Parathyroid adenoma (tissue), 2 donors: ENCODE measurements around the gene USO1.
"Not testable (repeated sequence)": the region's sequence is repeated elsewhere in the genome, so short reads cannot be mapped to it uniquely, and the experiment has no call there.

Source experiments
- H2AFZ ChIP-seq: fragments of 300-600 bp; sonication (generic); one replicate; pipeline ENCODE4 v1.7.0; 2017; ENCODE audit warnings: antibody characterized with exemption, mild to moderate bottlenecking
- H3K27ac ChIP-seq: fragments of 300-600 bp; sonication (generic); one replicate; pipeline ENCODE4 v1.7.0; 2017
- H3K27me3 ChIP-seq: fragments of 300-600 bp; sonication (generic); one replicate; pipeline ENCODE4 v1.7.0; 2017; ENCODE audit warnings: low read length; ENCODE audit not compliant: control insufficient read depth, insufficient read depth
- H3K36me3 ChIP-seq: fragments of 300-600 bp; sonication (generic); one replicate; pipeline ENCODE4 v1.7.0; 2017; ENCODE audit warnings: low read length; ENCODE audit not compliant: control insufficient read depth, insufficient read depth
- H3K4me1 ChIP-seq: fragments of 300-600 bp; sonication (generic); one replicate; pipeline ENCODE4 v1.7.0; 2017; ENCODE audit warnings: control low read depth
- H3K4me2 ChIP-seq: fragments of 300-600 bp; sonication (generic); one replicate; pipeline ENCODE4 v1.7.0; 2017; ENCODE audit warnings: low read length
- H3K4me3 ChIP-seq: fragments of 300-600 bp; sonication (generic); one replicate; pipeline ENCODE4 v1.7.0; 2017; ENCODE audit warnings: low read depth, low read length
- H3K79me2 ChIP-seq: fragments of 300-600 bp; sonication (generic); one replicate; pipeline ENCODE4 v1.7.0; 2017; ENCODE audit warnings: control low read depth
- H3K9ac ChIP-seq: fragments of 300-600 bp; sonication (generic); one replicate; pipeline ENCODE4 v1.7.0; 2017; ENCODE audit warnings: mild to moderate bottlenecking
- H3K9me3 ChIP-seq: fragments of 300-600 bp; sonication (generic); one replicate; pipeline ENCODE4 v1.7.0; 2017; ENCODE audit warnings: low read length; ENCODE audit not compliant: control insufficient read depth
- TF ChIP-seq, protein P1 (sequence below): fragments of 300-600 bp; sonication (generic); IDR thresholded peaks from one replicate; pipeline ENCODE4 v1.7.0; 2017; ENCODE audit warnings: antibody characterized with exemption, mild to moderate bottlenecking
- donor health status: primary hyperparathyroidism.

USO1 gene

DNA sequence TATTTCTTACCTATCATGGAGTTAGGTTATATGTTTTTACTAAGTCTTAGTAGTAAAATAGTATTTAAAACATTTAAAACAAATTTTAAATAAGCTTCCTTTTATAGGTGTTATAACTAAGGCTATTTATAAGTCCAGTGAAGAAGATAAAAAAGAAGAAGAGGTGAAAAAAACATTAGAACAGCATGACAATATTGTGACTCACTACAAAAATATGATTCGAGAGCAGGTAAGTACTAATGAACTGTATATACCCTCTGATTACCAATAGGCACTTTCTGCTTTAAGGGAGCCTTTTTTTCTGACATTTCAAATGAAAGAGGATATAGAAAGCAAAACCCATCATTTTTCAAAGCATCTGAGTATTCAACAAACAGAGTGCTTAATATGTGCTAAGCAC is 76.6 kb downstream of the USO1 start:
- H3K9ac ChIP-seq, result no peak overlapping the region

DNA sequence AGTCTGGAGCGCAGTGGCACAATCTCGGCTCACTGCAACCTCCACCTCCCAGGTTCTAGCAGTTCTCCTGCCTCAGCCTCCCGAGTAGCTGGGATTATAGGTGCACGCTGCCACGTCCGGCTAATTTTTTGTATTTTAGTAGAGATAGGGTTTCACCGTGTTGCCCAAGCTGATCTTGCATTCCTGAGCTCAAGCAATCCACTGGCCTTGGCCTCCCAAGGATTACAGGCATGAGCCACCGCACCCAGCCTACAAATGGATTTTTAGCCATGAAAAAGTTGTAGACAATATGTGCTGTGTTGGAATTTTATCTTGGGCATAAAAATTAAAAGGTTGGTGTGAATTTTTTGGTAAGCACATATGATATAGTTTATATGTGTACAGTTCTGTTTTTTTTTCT is 81.7 kb downstream of the USO1 start:
- not testable (repeated sequence) for H3K4me1 ChIP-seq, H3K4me2 ChIP-seq, H3K36me3 ChIP-seq, H3K9ac ChIP-seq, H2AFZ ChIP-seq, H3K4me3 ChIP-seq, H3K9me3 ChIP-seq, H3K27me3 ChIP-seq, H3K79me2 ChIP-seq, H3K27ac ChIP-seq

More for the DNA sequence above, 76.6 kb downstream of the USO1 start:
- no peak overlapping the region for H3K27ac ChIP-seq
- H3K79me2 ChIP-seq, result no peaks in the 10 kb centered on the region
- H3K36me3 ChIP-seq, result no peaks in the 10 kb centered on the region
- H3K4me1 ChIP-seq, result no peaks in the 10 kb centered on the region
- no peaks in the 10 kb centered on the region for H3K27me3 ChIP-seq
- no peak overlapping the region for H3K4me2 ChIP-seq
- no peak overlapping the region for H3K4me3 ChIP-seq
- no peaks in the 10 kb centered on the region for H3K9me3 ChIP-seq
- TF ChIP-seq, protein P1, sequence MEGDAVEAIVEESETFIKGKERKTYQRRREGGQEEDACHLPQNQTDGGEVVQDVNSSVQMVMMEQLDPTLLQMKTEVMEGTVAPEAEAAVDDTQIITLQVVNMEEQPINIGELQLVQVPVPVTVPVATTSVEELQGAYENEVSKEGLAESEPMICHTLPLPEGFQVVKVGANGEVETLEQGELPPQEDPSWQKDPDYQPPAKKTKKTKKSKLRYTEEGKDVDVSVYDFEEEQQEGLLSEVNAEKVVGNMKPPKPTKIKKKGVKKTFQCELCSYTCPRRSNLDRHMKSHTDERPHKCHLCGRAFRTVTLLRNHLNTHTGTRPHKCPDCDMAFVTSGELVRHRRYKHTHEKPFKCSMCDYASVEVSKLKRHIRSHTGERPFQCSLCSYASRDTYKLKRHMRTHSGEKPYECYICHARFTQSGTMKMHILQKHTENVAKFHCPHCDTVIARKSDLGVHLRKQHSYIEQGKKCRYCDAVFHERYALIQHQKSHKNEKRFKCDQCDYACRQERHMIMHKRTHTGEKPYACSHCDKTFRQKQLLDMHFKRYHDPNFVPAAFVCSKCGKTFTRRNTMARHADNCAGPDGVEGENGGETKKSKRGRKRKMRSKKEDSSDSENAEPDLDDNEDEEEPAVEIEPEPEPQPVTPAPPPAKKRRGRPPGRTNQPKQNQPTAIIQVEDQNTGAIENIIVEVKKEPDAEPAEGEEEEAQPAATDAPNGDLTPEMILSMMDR, result no peak
- H2AFZ ChIP-seq, result no peak overlapping the region

DNA sequence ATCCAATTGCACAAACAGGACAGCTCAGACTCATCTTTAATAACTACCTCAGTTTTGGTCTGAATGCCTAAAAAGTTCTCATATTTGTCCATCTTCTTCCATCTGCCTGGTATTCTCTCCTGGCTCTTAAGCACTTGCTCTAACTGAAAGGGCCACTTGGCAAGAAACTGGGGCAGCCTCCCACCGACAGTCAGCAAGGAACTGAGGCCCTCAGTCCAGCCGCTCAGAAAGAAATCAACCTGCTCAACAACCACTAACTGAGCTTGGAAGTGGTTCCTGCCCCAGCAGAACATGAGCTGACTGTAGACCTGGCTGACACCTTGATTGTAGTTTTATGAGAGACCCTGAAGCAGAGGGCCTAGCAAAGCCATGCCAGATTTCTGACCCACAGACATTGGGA is 93.5 kb downstream of the USO1 start:
- no peak overlapping the region for H3K9ac ChIP-seq
- H3K27me3 ChIP-seq, result no peaks in the 10 kb centered on the region
- H3K4me2 ChIP-seq, result no peak overlapping the region
- H3K4me1 ChIP-seq, result no peaks in the 10 kb centered on the region
- TF ChIP-seq, protein P1, result no peak
- H3K9me3 ChIP-seq, result no peaks in the 10 kb centered on the region
- H3K36me3 ChIP-seq, result no peaks in the 10 kb centered on the region
- H3K4me3 ChIP-seq, result no peak overlapping the region
- H2AFZ ChIP-seq, result no peak overlapping the region
- H3K27ac ChIP-seq, result no peak overlapping the region
- H3K79me2 ChIP-seq, result no peaks in the 10 kb centered on the region

DNA sequence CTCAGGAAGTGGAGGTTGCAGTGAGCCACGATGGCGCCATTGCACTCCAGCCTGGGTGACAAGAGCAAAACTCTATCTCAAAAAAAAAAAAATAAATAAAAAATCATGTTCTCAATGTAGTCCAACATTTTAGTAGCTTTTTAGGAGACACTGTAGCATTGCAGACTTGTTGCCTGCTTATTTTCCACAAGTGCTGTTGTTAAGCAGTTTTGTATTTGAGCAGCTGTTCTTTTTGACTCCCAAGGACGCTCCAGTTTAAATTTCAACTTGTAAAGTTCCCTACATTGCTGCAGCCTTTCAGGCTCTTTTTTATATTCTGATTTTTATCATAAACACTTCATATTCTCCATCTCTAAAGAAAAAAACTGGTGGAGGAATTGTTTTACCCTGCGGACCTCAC is 94.7 kb downstream of the USO1 start:
- Histone ChIP-seq H3K4me3 (no peak overlapping the region), H3K9ac (no peak overlapping the region), H3K27ac (no peak overlapping the region), H2AFZ (no peak overlapping the region), H3K36me3 (no peaks in the 10 kb centered on the region), H3K79me2 (no peaks in the 10 kb centered on the region), H3K4me1 (no peaks in the 10 kb centered on the region), H3K27me3 (no peaks in the 10 kb centered on the region), H3K9me3 (no peaks in the 10 kb centered on the region), H3K4me2 (no peak overlapping the region)
- TF ChIP-seq, protein P1, result no peak

DNA sequence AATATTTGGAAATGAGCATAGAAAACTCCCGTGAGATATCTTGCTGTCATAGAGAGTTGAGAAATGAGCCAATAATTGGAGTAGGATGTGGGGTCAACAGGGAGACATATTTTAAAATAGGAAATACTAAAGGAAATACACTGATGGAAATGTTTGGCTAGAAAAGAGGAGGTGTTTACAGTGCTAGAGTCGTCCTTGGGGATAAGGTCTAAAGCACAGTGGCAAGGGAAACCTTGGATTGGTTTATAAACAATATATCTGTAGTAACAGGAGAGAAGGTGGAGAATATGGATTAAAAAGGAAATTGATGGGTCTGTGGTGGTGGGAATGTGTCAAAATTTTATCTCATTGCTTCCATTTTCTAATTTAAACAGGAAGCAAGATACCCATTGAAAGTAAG is 95.8 kb downstream of the USO1 start:
- H3K27ac ChIP-seq, result no peak overlapping the region
- TF ChIP-seq, protein P1, result no peak
- H3K27me3 ChIP-seq, result no peaks in the 10 kb centered on the region
- H3K9ac ChIP-seq, result no peak overlapping the region
- no peak overlapping the region for H2AFZ ChIP-seq
- H3K36me3 ChIP-seq, result no peaks in the 10 kb centered on the region
- no peak overlapping the region for H3K4me3 ChIP-seq
- H3K79me2 ChIP-seq, result no peaks in the 10 kb centered on the region
- no peaks in the 10 kb centered on the region for H3K9me3 ChIP-seq
- H3K4me1 ChIP-seq, result no peaks in the 10 kb centered on the region
- peak overlapping the region; percentile 37 for H3K4me2 ChIP-seq
